WTC11 (cell line): Measurements from ENCODE around the gene PRDM2.

Experiments used
- NFE2L1 ChIP-seq: sonication (generic); formaldehyde crosslinking; IDR thresholded peaks from 2 replicates; pipeline ENCODE4 v1.8.1; 2023; ENCODE audit warnings: missing genetic modification reagents
- ZNF121 ChIP-seq: sonication (generic); formaldehyde crosslinking; IDR thresholded peaks from 2 replicates; pipeline ENCODE4 v1.8.0; 2023; ENCODE audit warnings: missing genetic modification reagents
- TF ChIP-seq, protein P1 (sequence below): fragments of 200-600 bp; IDR thresholded peaks from 2 replicates; pipeline ENCODE4 v1.8.0; 2022; ENCODE audit warnings: antibody characterized with exemption
- TF ChIP-seq, protein P2 (sequence below): sonication (generic); formaldehyde crosslinking; IDR thresholded peaks from 2 replicates; pipeline ENCODE4 v1.8.0; 2022; ENCODE audit warnings: mild to moderate bottlenecking, missing genetic modification reagents

- no peak for TF ChIP-seq NFE2L1 (CRISPR knock-in tag)
- TF ChIP-seq, protein P1, sequence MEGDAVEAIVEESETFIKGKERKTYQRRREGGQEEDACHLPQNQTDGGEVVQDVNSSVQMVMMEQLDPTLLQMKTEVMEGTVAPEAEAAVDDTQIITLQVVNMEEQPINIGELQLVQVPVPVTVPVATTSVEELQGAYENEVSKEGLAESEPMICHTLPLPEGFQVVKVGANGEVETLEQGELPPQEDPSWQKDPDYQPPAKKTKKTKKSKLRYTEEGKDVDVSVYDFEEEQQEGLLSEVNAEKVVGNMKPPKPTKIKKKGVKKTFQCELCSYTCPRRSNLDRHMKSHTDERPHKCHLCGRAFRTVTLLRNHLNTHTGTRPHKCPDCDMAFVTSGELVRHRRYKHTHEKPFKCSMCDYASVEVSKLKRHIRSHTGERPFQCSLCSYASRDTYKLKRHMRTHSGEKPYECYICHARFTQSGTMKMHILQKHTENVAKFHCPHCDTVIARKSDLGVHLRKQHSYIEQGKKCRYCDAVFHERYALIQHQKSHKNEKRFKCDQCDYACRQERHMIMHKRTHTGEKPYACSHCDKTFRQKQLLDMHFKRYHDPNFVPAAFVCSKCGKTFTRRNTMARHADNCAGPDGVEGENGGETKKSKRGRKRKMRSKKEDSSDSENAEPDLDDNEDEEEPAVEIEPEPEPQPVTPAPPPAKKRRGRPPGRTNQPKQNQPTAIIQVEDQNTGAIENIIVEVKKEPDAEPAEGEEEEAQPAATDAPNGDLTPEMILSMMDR, result no peak
- TF ChIP-seq ZNF121 (CRISPR knock-in tag), result no peak
- TF ChIP-seq, protein P2, sequence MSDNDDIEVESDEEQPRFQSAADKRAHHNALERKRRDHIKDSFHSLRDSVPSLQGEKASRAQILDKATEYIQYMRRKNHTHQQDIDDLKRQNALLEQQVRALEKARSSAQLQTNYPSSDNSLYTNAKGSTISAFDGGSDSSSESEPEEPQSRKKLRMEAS (CRISPR knock-in tag), result no peak
Observed at GRCh38 chr1:13797397-13797796, 97.4 kb downstream of the PRDM2 start.
